KOPT-K1 (cell line): ENCODE results near the gene ARL13A.

Source experiments
- H3K27ac ChIP-seq: fragments of 200-600 bp; sonication (generic); 2 replicates; pipeline ENCODE4 v1.5.1; 2016; ENCODE audit warnings: antibody characterized with exemption, mild to moderate bottlenecking, low read depth, low read length; ENCODE audit not compliant: poor library complexity, severe bottlenecking
- H3K36me3 ChIP-seq: fragments of 200-600 bp; sonication (generic); 2 replicates; pipeline ENCODE4 v1.5.1; 2017; ENCODE audit warnings: antibody characterized with exemption, mild to moderate bottlenecking, low read length, moderate library complexity; ENCODE audit not compliant: insufficient read depth
- H3K9me3 ChIP-seq: fragments of 200-600 bp; sonication (generic); 2 replicates; pipeline ENCODE4 v1.5.1; 2017; ENCODE audit warnings: antibody characterized with exemption, low read length, mild to moderate bottlenecking; ENCODE audit not compliant: insufficient read depth, poor library complexity, severe bottlenecking

The ARL13A gene

GRCh38 chrX:100969408-100969807 lies at the start of gene ARL13A:
Gene ARL13A (plus strand): TSS chrX:100969708. CDS start chrX:100973690, 3,982 bp downstream.
- Histone ChIP-seq H3K9me3 (no peaks in the 10 kb centered on the region), H3K27ac (no peak within 1 kb of the TSS), H3K36me3 (no peaks in the 10 kb centered on the region)

DNA sequence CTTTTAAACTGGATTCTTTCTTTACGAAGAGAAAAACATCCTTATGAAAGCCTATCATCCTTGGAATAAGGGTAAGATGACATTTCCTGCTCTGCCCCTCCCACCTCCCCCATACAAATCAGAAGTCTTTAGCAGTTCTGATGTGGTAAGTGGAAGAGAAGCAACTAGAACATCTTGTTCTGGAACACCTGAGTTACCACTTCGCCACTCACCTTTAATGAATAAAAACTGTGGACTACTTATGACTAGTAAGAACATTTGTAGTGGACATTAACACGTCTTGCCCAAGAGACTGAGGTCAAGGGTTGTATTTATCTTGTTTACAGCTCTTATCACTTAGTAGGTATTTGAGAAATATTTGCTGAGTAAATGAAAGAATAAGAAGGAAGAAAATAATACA lies 45.1 kb upstream of the ARL13A start:
- Histone ChIP-seq H3K9me3 (no peaks in the 10 kb centered on the region), H3K27ac (no peak overlapping the region), H3K36me3 (no peaks in the 10 kb centered on the region)

DNA sequence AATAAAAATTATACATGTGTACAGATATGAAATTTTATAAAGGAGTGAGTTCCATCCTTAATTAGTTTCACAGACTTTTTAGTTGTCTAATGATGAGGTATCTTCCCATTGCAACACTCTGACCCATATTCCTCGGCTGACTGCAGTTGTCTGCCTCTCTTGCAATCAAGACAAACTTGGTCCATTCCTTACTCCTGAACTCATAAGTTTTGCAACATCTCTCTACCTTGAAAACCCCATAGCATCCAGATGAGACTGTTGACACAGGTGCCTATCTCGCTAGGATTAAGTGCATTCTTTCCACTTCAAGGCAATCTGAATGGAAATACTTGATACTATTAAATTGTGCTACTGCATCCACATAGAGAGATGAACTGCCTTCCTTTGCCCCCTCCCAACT lies 43.1 kb upstream of the ARL13A start:
- Histone ChIP-seq H3K36me3 (no peaks in the 10 kb centered on the region), H3K9me3 (no peaks in the 10 kb centered on the region), H3K27ac (no peak overlapping the region)

DNA sequence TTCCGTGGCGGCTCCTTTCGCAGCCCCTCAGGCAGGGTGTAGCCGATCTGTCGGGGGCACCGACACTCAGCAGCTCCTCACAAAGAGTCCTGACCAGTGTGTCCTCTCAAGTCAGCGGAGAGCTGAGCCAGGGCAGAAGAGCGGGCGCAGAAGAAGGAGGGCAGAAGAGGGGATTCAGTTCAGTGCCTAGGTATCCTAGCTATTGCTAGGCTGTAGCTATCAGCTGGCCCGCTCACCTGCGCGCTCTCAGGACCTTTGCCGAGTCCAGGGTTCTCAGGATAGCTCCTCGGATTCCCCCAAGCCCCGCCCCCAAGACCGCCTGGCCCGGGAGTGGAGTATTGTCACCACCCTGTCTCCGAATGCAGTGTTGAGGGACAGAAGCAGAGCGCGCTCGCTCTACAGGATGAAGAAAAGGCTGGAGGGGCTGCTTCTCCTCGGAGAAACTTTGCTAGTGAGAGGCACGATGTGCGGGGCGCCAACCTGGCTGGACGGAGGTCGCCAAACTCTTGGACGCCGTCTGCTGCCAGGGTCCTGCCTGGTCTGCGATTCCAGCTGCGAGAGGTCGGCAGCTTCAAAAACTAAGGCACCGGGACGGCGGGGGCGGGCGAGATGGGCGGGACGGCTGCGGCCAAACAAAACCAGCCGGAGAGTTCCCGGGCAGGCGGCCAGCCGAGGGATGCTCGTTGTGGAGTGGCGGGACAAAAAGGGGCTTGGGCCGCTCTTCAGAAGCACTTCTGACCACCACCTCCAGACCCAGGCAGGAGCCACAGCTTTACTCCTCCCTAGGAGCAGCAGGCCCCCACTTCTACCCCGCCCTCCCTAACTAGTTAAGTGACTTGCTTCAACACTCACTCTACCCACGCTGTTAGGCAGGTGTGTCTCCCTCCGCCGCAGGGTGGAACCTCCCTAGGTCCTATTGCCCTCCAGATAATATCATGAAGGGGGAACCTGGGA lies 40.6 kb upstream of the ARL13A start, which contains the start of gene XKRX:
XKRX (minus strand) TSS at position 258 of the 954 bp plus-strand sequence. CDS start 613 bp downstream, outside the sequence.
- H3K36me3 ChIP-seq, result no peaks in the 10 kb centered on the region
- H3K27ac ChIP-seq, result no peak within 1 kb of the TSS
- H3K9me3 ChIP-seq, result no peaks in the 10 kb centered on the region

- Histone ChIP-seq H3K9me3 (no peaks in the 10 kb centered on the region), H3K36me3 (no peaks in the 10 kb centered on the region), H3K27ac (no peak overlapping the region)
Measured at GRCh38 chrX:100931218-100931924, 38.1 kb upstream of the ARL13A start.

GRCh38 chrX:100931925-100932285 lies 37.6 kb upstream of the ARL13A start:
- Histone ChIP-seq H3K9me3 (no peaks in the 10 kb centered on the region), H3K27ac (no peak overlapping the region)

GRCh38 chrX:100935767-100936166 lies 33.7 kb upstream of the ARL13A start:
- no peaks in the 10 kb centered on the region for H3K9me3 ChIP-seq
- H3K36me3 ChIP-seq, result no peaks in the 10 kb centered on the region
- no peak overlapping the region for H3K27ac ChIP-seq

More at GRCh38 chrX:100931925-100932285, 37.6 kb upstream of the ARL13A start:
- no peaks in the 10 kb centered on the region for H3K36me3 ChIP-seq

GRCh38 chrX:100939333-100939732 lies 30.2 kb upstream of the ARL13A start:
- Histone ChIP-seq H3K36me3 (no peaks in the 10 kb centered on the region), H3K9me3 (no peaks in the 10 kb centered on the region), H3K27ac (no peak overlapping the region)

DNA sequence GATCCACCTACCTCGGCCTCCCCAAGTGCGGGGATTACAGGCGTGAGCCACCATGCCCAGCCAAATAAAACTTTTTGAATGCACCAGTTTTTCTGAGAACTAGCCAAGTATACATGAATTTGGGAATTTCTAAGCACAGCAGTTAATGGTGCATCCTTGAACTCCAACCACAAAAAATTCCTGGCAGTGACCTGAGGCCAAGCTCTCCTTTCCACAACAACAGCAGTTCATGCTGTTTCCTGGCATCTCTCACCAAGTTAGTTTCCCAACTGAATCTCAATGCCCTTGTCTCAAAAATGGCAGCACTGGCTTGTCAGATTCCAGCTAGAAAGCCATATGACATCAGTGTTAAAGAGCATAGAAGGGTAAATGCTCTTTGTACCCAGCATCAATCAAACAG lies 24.9 kb upstream of the ARL13A start:
- H3K27ac ChIP-seq, result no peak overlapping the region
- H3K9me3 ChIP-seq, result no peaks in the 10 kb centered on the region
- no peaks in the 10 kb centered on the region for H3K36me3 ChIP-seq

DNA sequence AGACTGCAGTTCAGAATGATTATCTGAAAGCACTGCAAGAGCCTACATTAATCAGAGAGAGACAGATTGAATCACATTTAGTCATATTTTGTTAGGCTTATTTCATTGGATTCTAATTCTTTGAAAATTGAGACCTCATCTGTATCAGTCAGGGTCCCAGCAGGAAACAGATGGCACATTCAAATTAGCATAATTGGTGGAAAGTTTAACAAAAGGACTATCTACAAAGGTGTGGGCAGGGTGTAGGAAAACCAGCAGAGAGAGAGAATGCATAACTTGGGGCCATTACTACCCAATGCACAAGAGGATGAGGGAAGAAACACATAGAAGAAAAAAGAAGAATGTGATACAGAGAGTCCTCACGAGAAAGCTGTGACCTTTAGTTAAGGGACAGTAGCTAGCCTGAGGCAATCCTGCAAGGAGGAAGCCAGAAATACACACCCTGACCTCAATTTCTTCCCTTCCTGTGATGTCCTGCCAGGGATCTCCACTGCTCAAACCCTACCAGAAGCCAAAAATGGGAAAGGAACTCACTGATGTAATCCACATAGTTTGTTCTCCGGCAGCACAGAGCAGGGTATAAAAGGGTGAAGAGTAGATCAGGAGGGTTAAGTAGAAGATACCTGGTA lies 23.1 kb upstream of the ARL13A start:
- H3K9me3 ChIP-seq, result no peaks in the 10 kb centered on the region
- no peak overlapping the region for H3K27ac ChIP-seq
- H3K36me3 ChIP-seq, result no peaks in the 10 kb centered on the region

- no peaks in the 10 kb centered on the region for H3K9me3 ChIP-seq
- H3K27ac ChIP-seq, result no peak overlapping the region
- no peaks in the 10 kb centered on the region for H3K36me3 ChIP-seq
Measured at GRCh38 chrX:100948557-100948956, 21.0 kb upstream of the ARL13A start.

DNA sequence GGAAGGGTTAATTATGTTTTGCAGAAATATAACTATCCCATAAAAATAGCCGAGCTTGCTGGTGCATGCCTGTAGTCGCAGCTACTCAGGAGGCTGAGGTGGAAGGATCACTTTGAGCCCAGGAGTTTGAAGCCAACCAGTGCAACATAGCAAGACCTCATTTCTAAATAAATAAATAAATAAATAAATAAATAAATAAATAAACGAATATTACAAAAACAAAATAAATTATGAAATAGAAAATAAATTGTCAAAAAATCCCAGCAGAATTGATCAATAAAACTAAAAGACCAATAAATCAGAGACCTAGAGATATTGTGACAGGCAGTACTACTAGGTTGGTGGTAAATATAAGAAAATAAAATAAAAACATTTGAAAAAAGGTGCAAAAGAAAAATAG lies 6.7 kb upstream of the ARL13A start:
- H3K36me3 ChIP-seq, result no peaks in the 10 kb centered on the region
- no peaks in the 10 kb centered on the region for H3K9me3 ChIP-seq
- no peak overlapping the region for H3K27ac ChIP-seq

DNA sequence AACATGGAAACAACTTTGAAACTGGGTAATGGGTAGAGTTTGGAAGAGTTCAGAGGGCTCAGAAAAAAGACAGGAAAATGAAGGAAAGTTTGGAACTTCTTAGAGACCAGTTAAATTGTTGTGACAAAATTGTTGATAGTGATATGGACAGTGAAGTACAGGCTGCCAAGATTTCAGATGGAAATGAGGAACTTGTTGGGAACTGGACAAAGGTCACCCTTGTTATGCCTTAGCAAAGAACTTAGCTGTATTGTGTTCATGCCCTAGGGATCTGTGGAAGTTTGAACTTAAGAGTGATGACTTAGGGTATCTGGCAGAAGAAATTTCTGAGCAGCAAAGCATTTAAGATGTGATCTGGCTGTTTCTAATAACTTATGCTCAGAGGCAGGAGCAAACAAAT lies 5.1 kb upstream of the ARL13A start:
- Histone ChIP-seq H3K27ac (no peak overlapping the region), H3K9me3 (no peaks in the 10 kb centered on the region), H3K36me3 (no peaks in the 10 kb centered on the region)

DNA sequence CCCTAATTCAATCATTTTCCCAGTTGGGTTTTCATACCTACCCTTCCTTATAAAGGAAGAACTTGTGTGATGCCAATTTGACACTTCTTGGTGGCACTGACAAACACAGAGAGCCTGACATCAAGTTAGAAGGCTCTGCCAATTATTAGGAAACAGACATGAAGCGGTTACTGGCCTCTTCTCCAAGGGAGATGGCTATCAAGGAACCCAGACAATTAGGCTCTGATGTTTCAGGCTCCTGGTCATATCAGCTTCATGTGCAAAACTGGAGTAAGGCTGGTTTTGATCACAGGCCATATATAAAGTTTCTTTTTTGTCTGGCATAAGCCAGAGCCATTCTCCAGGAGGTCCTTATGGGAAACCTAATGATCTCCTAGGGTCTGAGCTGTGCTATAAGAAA lies 428 bp downstream of the ARL13A start:
- no peaks in the 10 kb centered on the region for H3K9me3 ChIP-seq
- no peak overlapping the region for H3K27ac ChIP-seq
- H3K36me3 ChIP-seq, result no peaks in the 10 kb centered on the region

DNA sequence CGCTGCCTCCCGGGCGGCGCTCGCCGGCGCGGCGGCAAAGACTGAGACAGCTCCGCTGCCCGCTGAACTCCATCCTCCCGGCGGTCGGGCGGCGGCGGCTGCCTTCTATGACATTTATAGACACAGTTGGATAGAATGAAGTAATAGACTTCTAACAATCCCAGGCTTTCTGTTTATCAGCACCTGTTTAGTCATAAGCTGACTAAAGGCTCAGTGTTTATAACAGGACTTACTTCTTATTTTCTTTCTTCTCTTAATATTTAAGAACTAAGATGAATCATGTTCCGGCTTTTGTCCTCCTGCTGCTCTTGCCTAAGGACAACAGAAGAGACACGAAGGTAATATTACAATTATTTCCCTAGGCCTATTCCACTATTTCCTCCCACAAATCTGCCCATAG lies 3.9 kb downstream of the ARL13A start:
- Histone ChIP-seq H3K27ac (no peak overlapping the region), H3K36me3 (no peaks in the 10 kb centered on the region), H3K9me3 (no peaks in the 10 kb centered on the region)
